Midbrain (tissue), 1 donor: ENCODE measurements around the gene MN1.

Experiments used
- DNase-seq: peaks from one replicate; lab custom pipeline; 2025; lab: John Stamatoyannopoulos, UW

Gene MN1

GRCh38 chr22:27785831-27786230 is 15.7 kb downstream of the MN1 start:
- DNase-seq = no peak

- DNase-seq = no peak
Observed at GRCh38 chr22:27784120-27784475, 17.5 kb downstream of the MN1 start.

- DNase-seq = no peak
Observed at GRCh38 chr22:27783436-27784119, 18.0 kb downstream of the MN1 start.

GRCh38 chr22:27782088-27782487 is 19.5 kb downstream of the MN1 start:
- DNase-seq = no peak

- DNase-seq = no peak
Observed at GRCh38 chr22:27780161-27780575, 21.4 kb downstream of the MN1 start.

GRCh38 chr22:27779643-27780042 is 21.9 kb downstream of the MN1 start:
- no peak for DNase-seq

GRCh38 chr22:27778294-27779090 is 23.1 kb downstream of the MN1 start:
- DNase-seq = no peak

GRCh38 chr22:27777128-27777527 is 24.4 kb downstream of the MN1 start:
- DNase-seq = no peak

- DNase-seq = no peak
Observed at GRCh38 chr22:27776650-27776958, 25.0 kb downstream of the MN1 start.

- no peak for DNase-seq
Observed at GRCh38 chr22:27775758-27776649, 25.6 kb downstream of the MN1 start.

GRCh38 chr22:27775087-27775698 is 26.4 kb downstream of the MN1 start:
- no peak for DNase-seq

GRCh38 chr22:27774200-27774599 is 27.4 kb downstream of the MN1 start:
- DNase-seq = no peak

GRCh38 chr22:27772984-27773498 is 28.5 kb downstream of the MN1 start:
- DNase-seq = no peak

GRCh38 chr22:27772081-27772983 is 29.2 kb downstream of the MN1 start:
- no peak for DNase-seq

GRCh38 chr22:27771637-27772036 is 29.9 kb downstream of the MN1 start:
- DNase-seq = no peak

GRCh38 chr22:27769012-27769411 is 32.5 kb downstream of the MN1 start:
- DNase-seq = no peak

- no peak for DNase-seq
Observed at GRCh38 chr22:27768027-27768653, 33.4 kb downstream of the MN1 start.

GRCh38 chr22:27766679-27767078 is 34.9 kb downstream of the MN1 start:
- no peak for DNase-seq

GRCh38 chr22:27765706-27766291 is 35.8 kb downstream of the MN1 start:
- no peak for DNase-seq

- DNase-seq = no peak
Observed at GRCh38 chr22:27764722-27765236, 36.8 kb downstream of the MN1 start.
